MM.1S (cell line): ENCODE data around the gene ANKS1B.

Experiments used
- CTCF ChIP-seq: fragments of 300-600 bp; sonication (generic); IDR thresholded peaks from 2 replicates; pipeline ENCODE4 v1.5.1; 2016; ENCODE audit warnings: antibody characterized with exemption, low read length, mixed read lengths
- EZH2 ChIP-seq: fragments of 300-600 bp; sonication (generic); optimal IDR thresholded peaks from 2 replicates; pipeline ENCODE3; 2017; ENCODE audit warnings: low read depth, mild to moderate bottlenecking, antibody characterized with exemption, low read length, mixed read lengths
- EZH2phosphoT487 ChIP-seq: fragments of 300-600 bp; sonication (generic); IDR thresholded peaks from 2 replicates; pipeline ENCODE4 v1.6.1; 2018; ENCODE audit warnings: antibody characterized with exemption, low read length

- TF ChIP-seq CTCF (no peak), EZH2 (no peak), EZH2phosphoT487 (no peak)
Measured at GRCh38 chr12:99431203-99431602, 553.5 kb downstream of the ANKS1B start.
